GM10266 (cell line): ENCODE measurements around the gene PITPNM3.

ENCODE experiments used
- DNase-seq: peaks from one replicate; pipeline ENCODE4 v3.0.0; 2012; ENCODE audit errors: extremely low spot score
- CTCF ChIP-seq: IDR thresholded peaks from 2 replicates; pipeline ENCODE4 v1.5.1; 2012; ENCODE audit warnings: mild to moderate bottlenecking, low read depth; ENCODE audit not compliant: control insufficient read depth, insufficient read depth; ENCODE audit errors: missing control alignments

Gene PITPNM3

DNA sequence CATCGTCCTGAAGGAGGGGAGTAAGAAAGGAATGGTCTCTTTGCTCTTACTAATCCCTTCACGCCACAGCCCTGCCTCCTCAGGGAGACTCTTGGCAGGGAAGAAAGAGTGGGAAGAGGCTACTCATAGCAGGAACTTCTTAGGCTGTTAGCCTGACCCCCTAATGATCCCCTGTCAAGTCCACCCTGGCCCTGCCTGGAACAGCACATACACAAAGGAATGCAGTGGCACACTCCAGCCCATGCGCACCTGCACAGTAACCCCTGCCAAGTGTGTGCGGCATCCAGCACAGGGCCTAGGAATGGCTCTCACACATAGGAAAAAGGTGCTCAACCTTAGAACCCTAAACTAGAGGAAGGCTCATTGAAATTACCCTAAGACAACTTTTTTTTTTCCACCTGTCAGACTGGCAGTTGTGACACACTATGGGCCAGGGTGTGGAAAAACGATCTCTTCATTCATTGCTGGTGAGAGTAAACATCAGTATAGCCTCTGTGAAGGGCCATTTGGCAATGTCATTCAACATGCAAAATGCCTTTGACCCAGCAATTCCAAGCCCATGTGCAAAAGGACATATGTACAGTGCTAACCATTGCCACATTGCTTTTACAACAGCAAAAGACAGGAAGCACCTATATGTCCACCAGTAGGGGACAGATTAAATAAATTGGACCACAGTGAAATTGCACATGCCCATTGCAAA lies 62.0 kb downstream of the PITPNM3 start:
- TF ChIP-seq CTCF, result no peak
- DNase-seq, result no peak

- DNase-seq, result no peak
- no peak for TF ChIP-seq CTCF
Observed at GRCh38 chr17:6492892-6493674, 63.3 kb downstream of the PITPNM3 start.

DNA sequence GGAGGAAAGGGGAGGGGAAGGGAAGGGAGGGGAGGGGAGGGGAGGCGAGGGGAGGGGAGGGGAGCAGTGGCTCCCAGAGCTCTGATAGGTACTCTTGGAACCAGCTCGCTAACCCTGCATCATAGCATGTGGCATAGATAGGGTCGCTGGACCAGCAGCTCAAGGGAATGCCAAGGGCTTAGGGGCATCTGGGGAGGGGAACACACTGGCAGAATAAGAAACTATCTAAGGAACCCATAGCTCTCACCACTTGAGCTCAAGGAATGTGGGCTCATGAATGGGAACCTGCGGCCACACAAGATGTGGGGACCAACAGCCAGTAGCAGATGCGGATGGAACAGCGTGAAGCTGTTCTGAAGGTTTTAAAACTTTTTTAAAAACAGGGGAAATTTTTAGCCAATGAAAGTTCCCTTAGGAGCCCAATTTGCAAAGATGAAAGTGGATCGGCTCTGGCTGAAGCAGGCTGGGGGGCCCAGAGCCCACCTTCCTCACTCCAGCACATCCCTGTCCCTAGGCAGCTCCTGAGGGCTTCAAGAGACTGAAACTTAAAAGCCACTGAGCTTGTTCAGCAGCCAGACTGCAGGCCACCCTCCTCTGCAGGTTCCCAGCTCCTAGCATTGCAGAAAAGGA lies 65.2 kb downstream of the PITPNM3 start:
- no peak for DNase-seq
- TF ChIP-seq CTCF, result no peak

DNA sequence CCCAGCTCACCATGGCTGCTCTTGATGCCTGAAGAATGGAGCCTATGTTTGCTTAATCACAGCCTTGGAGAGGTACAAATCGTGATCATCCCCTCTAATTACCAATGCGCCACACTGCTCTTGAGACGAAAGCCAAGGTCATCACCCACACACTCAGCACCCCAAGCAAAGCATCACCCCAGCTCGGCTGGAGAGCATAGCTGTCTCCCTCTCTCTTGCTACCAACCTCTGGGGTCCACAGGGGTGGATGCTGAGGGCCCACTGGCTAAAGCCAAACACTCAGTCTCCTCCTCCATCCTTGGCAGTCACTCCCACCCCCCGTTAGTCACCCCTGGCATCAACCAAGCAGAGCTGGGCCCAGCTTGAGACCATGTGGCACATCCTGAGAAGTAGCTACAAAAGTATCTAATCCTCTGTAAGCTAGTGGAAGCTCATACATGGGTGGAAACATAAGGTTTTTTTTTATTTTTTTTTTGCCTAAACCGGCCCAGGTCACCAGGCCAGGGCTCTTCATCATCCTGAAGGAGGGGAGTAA lies 67.3 kb downstream of the PITPNM3 start:
- no peak for DNase-seq
- no peak for TF ChIP-seq CTCF

- TF ChIP-seq CTCF, result no peak
- no peak for DNase-seq
Observed at GRCh38 chr17:6488008-6488539, 68.3 kb downstream of the PITPNM3 start.

GRCh38 chr17:6487251-6488007 lies 68.9 kb downstream of the PITPNM3 start:
- TF ChIP-seq CTCF, result no peak
- DNase-seq, result no peak
